B cell (primary cell): ENCODE data around the gene JMJD8. TPM values are rescaled to one million over a fixed set of nuclear protein-coding genes. Genes with fewer than 3 reads are reported as not detected.

ENCODE experiments used
- ATAC-seq: fragments of 200-7000 bp; cut with Tn5 transposase; one replicate; pipeline ENCODE4 v1.10.0; 2021; ENCODE audit warnings: low read depth, mild to moderate bottlenecking, moderate number of reproducible peaks, moderate library complexity
- CTCF ChIA-PET: fragments of 350-600 bp; sonication (Branson Sonifier 250); formaldehyde crosslinking; loops from one replicate; lab custom pipeline; 2021; ENCODE audit warnings: antibody characterized with exemption, inconsistent platforms; lab: Charles Lee
- POLR2A ChIA-PET: fragments of 350-600 bp; sonication (Branson Sonifier 250); formaldehyde crosslinking; loops from one replicate; lab custom pipeline; 2021; ENCODE audit warnings: antibody characterized with exemption; lab: Charles Lee
- DNase-seq: peaks from one replicate; pipeline ENCODE4 v3.0.0; 2013
- H2AFZ ChIP-seq: 2 replicates; pipeline ENCODE4 v1.6.1; 2012; ENCODE audit warnings: mild to moderate bottlenecking, low read depth, low read length; ENCODE audit not compliant: insufficient read depth, poor library complexity, severe bottlenecking
- H3K27ac ChIP-seq, 2 donors: 1 replicate in 1 of 2; 2 replicates in 1 of 2; pipeline ENCODE4 v1.5.1; 2012 to 2013; ENCODE audit warnings: low read length in 2 of 2, mild to moderate bottlenecking in 2 of 2, moderate library complexity in 1 of 2
- H3K27me3 ChIP-seq, 4 experiments: fragments of 200-600 bp in 1 of 4; sonication (generic) in 1 of 4; replicated peaks in 1 of 4; 1 replicate in 2 of 4; 2 replicates in 2 of 4; pipeline versions ENCODE4 v1.6.1 to v1.7.0; 2013 to 2016; ENCODE audit warnings: low read length in 3 of 4, mild to moderate bottlenecking in 2 of 4, mixed read lengths in 1 of 4, moderate library complexity in 1 of 4; ENCODE audit not compliant: insufficient read depth in 4 of 4, control insufficient read depth in 3 of 4; ENCODE audit errors: control extremely low read depth in 1 of 4
- H3K36me3 ChIP-seq, 2 experiments: replicated peaks in 1 of 2; 1 replicate in 1 of 2; 2 replicates in 1 of 2; pipeline versions ENCODE4 v1.6.1 to v1.7.1; 2013; ENCODE audit warnings: low read length in 1 of 2; ENCODE audit not compliant: insufficient read depth in 2 of 2, control insufficient read depth in 1 of 2; ENCODE audit errors: control extremely low read depth in 1 of 2, extremely low read depth in 1 of 2
- H3K4me1 ChIP-seq, 2 donors: fragments of 200-600 bp in 1 of 2; sonication (generic) in 1 of 2; 1 replicate in 1 of 2; 2 replicates in 1 of 2; pipeline versions ENCODE4 v1.5.1 to v1.6.1; 2013 to 2017; ENCODE audit warnings: low read length in 2 of 2; ENCODE audit not compliant: control insufficient read depth in 2 of 2, insufficient read depth in 2 of 2
- H3K4me2 ChIP-seq: replicated peaks from 2 replicates; pipeline ENCODE3; 2012; ENCODE audit warnings: mild to moderate bottlenecking, low read depth, low read length; ENCODE audit not compliant: poor library complexity, severe bottlenecking
- H3K4me3 ChIP-seq, 5 experiments: fragments of 200-600 bp in 1 of 5; sonication (generic) in 1 of 5; 1 replicate in 3 of 5; 2 replicates in 2 of 5; pipeline versions ENCODE4 v1.5.1 to v1.7.0; 2011 to 2016; ENCODE audit warnings: low read length in 4 of 5, mild to moderate bottlenecking in 4 of 5, low read depth in 2 of 5, control low read depth in 1 of 5, moderate library complexity in 1 of 5; ENCODE audit not compliant: insufficient read depth in 1 of 5; ENCODE audit errors: control extremely low read depth in 1 of 5, extremely low read depth in 1 of 5
- H3K79me2 ChIP-seq: fragments of 200-600 bp; sonication (generic); one replicate; pipeline ENCODE4 v1.6.0; 2016; ENCODE audit warnings: low read length; ENCODE audit not compliant: control insufficient read depth, insufficient read depth
- H3K9ac ChIP-seq: fragments of 200-600 bp; sonication (generic); 2 replicates; pipeline ENCODE4 v1.6.1; 2017; ENCODE audit warnings: mild to moderate bottlenecking, low read length, moderate library complexity
- H3K9me3 ChIP-seq, 3 donors: one replicate each; pipeline versions ENCODE4 v1.6.1 to v1.7.1; 2013; ENCODE audit warnings: low read length in 2 of 3; ENCODE audit not compliant: control insufficient read depth in 2 of 3, insufficient read depth in 1 of 3; ENCODE audit errors: control extremely low read depth in 1 of 3
- H4K20me1 ChIP-seq: 2 replicates; pipeline ENCODE4 v1.6.0; 2012; ENCODE audit warnings: mild to moderate bottlenecking, low read length; ENCODE audit not compliant: insufficient read depth, control insufficient read depth, poor library complexity, severe bottlenecking
- H3K27ac Mint-ChIP-seq: one replicate; pipeline ENCODE4 v1.8.0; 2021; ENCODE audit warnings: mixed read lengths
- H3K27me3 Mint-ChIP-seq: one replicate; pipeline ENCODE4 v1.8.0; 2021; ENCODE audit warnings: mixed read lengths
- H3K4me1 Mint-ChIP-seq: one replicate; pipeline ENCODE4 v1.8.0; 2021; ENCODE audit warnings: mixed read lengths
- H3K4me3 Mint-ChIP-seq: one replicate; pipeline ENCODE4 v1.8.0; 2021; ENCODE audit warnings: mixed read lengths
- H3K9me3 Mint-ChIP-seq: one replicate; pipeline ENCODE4 v1.8.0; 2022; ENCODE audit warnings: mixed read lengths; ENCODE audit not compliant: insufficient read depth
- CTCF ChIP-seq: fragments of 200-600 bp; IDR thresholded peaks from one replicate; pipeline ENCODE4 v1.8.0; 2022; ENCODE audit warnings: antibody characterized with exemption, mild to moderate bottlenecking
- EZH2 ChIP-seq: IDR thresholded peaks from 2 replicates; pipeline ENCODE4 v1.6.1; 2012; ENCODE audit warnings: borderline replicate concordance, low read depth, mild to moderate bottlenecking, moderate library complexity, low read length; ENCODE audit not compliant: insufficient read depth, poor library complexity, severe bottlenecking
- WGBS: methylation state at CpG from one replicate; pipeline ENCODE4 v1.1.5; 2013; ENCODE audit warnings: missing lambda C conversion rate; ENCODE audit not compliant: insufficient coverage; 5-methylcytosine and 5-hydroxymethylcytosine counted together
- intact Hi-C: fragments of 100-400 bp; cut with micrococcal nuclease; formaldehyde crosslinking; loops from one replicate; pipeline ENCODE4 v1.10.0; 2022
- polyA plus RNA-seq: library from polyadenylated mRNA; depleted of rRNA; stranded (reverse); fragments of >200 nt; gene quantifications from 2 replicates; pipeline ENCODE4 v1.2.3, GENCODE V29; 2012
- total RNA-seq, 2 donors: library from RNA; stranded (reverse); fragments of 120-200 nt in 1 of 2; gene quantifications; 1 replicate in 1 of 2; 2 replicates in 1 of 2; pipeline versions ENCODE4 v1.2.3 to v1.2.4, GENCODE V29; 2013 to 2022

Gene JMJD8
- total and polyA plus RNA-seq, 2 donors (not counting 1 experiment from before 2014, with no cell fraction given) = 46.3 to 69.3 TPM

- Mint-ChIP-seq H3K27ac (no peak overlapping the region), H3K4me1 (peaks cover 19% of the 10 kb centered on the region), H3K4me3 (no peak overlapping the region), H3K9me3 (no peaks in the 10 kb centered on the region), H3K27me3 (no peaks in the 10 kb centered on the region)
- WGBS = 95% methylated on average over 31 of the region's 32 CpGs
- peaks cover 14% of the 10 kb centered on the region for H3K79me2 ChIP-seq
- H3K27ac ChIP-seq = no peak overlapping the region
- ATAC-seq (no peak), DNase-seq (no peak)
- H4K20me1 ChIP-seq = peaks cover 14% of the 10 kb centered on the region
- no peak overlapping the region for H3K4me3 ChIP-seq
- no peaks in the 10 kb centered on the region for H3K27me3 ChIP-seq
- H2AFZ ChIP-seq = no peak overlapping the region
- H3K4me1 ChIP-seq = peaks cover 26 to 35% of the 10 kb centered on the region in 2 donors
- ChIA-PET CTCF (no interaction called here), POLR2A (interaction anchor here (0.5 kb wide), 1 partner anchor 60 kb away, joined by 3 read pairs; no protein-coding TSS in a partner anchor)
- intact Hi-C loops = no loop called here
- H3K9ac ChIP-seq = no peak overlapping the region
- peaks cover 0 to 2% (median 0%) of the 10 kb centered on the region in 3 donors for H3K9me3 ChIP-seq
- no peaks in the 10 kb centered on the region for H3K36me3 ChIP-seq
- TF ChIP-seq EZH2 = no peak
- TF ChIP-seq CTCF = no peak
- no peak overlapping the region for H3K4me2 ChIP-seq
Observed at GRCh38 chr16:645852-646678, 38.1 kb downstream of the JMJD8 start.

GRCh38 chr16:644556-644955 is 39.6 kb downstream of the JMJD8 start:
- Histone ChIP-seq H3K4me2 (no peak overlapping the region), H3K4me1 (peaks cover 22 to 36% of the 10 kb centered on the region in 2 donors), H4K20me1 (peaks cover 14% of the 10 kb centered on the region), H3K27ac (no peak overlapping the region), H2AFZ (no peak overlapping the region), H3K9me3 (peaks cover 0 to 2% (median 0%) of the 10 kb centered on the region in 3 donors), H3K4me3 (no peak overlapping the region), H3K9ac (no peak overlapping the region), H3K36me3 (no peaks in the 10 kb centered on the region), H3K79me2 (peaks cover 14% of the 10 kb centered on the region), H3K27me3 (no peaks in the 10 kb centered on the region)
- CTCF ChIA-PET = no interaction called here
- H3K4me1 Mint-ChIP-seq = peaks cover 23% of the 10 kb centered on the region
- 98% methylated on average over 11 of the region's 12 CpGs for WGBS
- no peak overlapping the region for H3K27ac Mint-ChIP-seq
- intact Hi-C loops = no loop called here
- H3K9me3 Mint-ChIP-seq = no peaks in the 10 kb centered on the region
- H3K27me3 Mint-ChIP-seq = no peaks in the 10 kb centered on the region
- no peak for TF ChIP-seq CTCF
- TF ChIP-seq EZH2 = no peak
- no peak for ATAC-seq
- POLR2A ChIA-PET = no interaction called here
- peak overlapping the region; percentile 34 for H3K4me3 Mint-ChIP-seq
- DNase-seq = no peak
